Measurements from ENCODE around the gene RGS21.
"Not testable (repeated sequence)": the region's sequence is repeated elsewhere in the genome, so short reads cannot be mapped to it uniquely, and the experiment has no call there.

RGS21 gene, protein sequence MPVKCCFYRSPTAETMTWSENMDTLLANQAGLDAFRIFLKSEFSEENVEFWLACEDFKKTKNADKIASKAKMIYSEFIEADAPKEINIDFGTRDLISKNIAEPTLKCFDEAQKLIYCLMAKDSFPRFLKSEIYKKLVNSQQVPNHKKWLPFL

DNA sequence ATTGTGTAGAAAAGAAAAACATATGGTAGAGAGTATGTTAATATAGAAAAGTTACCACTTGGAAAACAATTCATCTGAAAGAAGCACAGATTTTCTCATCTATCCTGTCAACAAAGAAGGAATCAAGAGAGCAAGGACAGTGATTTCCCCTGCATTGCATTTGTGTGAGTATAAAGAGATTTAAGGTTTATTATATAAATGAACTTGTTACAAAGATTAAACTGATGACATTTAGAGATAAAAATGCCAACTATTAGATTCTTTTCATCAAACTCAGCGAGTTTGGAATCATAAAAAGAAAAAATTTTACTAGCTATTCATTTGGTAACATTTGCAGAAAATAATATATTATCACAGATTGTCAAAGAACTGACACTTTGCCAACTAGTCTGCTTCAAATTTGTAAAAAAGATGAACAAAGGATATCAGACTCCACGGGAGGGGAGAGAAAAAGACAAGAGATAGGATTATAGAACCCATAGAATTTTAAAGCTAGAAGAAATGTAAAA, at the start of gene RGS21:
RGS21 (plus strand) TSS at position 51 of the 509 bp plus-strand sequence. CDS start 26,045 bp downstream, outside the sequence.
- no peak for DNase-seq

- DNase-seq = no peak
Observed at GRCh38 chr1:192268468-192269052, 48.2 kb upstream of the RGS21 start.

DNA sequence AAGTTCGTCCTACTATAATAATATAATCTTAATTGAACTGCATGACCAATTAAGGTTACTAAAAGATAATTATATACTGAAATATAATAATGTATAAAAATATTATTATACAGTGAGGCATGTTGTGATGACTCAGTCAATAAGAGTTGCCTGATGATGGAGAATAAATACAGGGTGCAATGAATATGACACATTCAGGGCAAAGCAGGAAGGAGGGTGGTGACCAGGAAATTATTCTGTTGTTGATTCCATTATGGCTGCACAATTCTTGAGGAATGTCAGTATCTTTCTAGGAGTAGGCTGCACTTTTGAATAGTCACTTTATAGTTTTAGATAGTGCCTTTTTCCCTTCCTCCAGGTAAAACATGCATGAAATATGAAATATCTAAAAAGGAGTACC, 46.4 kb upstream of the RGS21 start:
- DNase-seq = no peak

DNA sequence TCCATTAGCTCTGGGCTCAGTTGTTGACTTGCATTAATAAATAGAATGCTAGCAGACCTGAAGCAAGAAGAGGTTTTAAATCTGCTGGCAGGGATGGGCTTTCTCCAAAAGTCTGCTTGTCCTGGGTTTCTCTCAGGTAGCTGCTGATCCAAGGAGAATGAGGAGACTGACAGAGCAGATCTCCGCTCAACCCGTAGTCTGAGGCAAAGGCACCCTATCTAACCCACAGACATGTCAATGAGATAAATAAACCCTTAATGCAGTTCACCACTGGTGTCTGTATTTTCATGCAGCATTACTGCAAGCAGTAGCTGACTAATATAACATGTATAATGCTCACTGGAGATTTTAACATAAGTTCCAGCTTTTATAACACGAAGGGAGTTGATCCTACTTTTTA, 44.1 kb upstream of the RGS21 start:
- DNase-seq = no peak

- no peak for DNase-seq
Observed at GRCh38 chr1:192274588-192274987, 42.2 kb upstream of the RGS21 start.

- DNase-seq = no peak
Observed at GRCh38 chr1:192277635-192278034, 39.2 kb upstream of the RGS21 start.

DNA sequence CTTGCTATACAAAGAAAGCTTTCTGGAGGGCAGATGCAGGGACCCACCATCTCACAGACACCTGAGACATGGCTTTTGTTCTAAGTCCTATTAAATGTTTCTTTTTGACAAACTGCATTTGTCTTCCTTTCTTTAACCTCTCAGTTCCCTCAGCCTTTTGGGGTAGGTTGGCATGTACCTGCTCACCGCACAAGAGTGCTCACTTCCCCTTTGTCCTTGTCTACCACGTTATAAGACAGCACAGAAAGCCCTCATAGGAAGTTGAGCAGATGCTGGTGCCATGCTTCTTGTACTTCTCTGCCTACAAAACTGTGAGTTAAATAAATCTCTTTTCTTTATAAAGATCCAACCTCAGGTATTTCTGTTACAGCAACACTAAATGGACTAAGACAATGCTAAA, 31.9 kb upstream of the RGS21 start:
- DNase-seq = no peak

DNA sequence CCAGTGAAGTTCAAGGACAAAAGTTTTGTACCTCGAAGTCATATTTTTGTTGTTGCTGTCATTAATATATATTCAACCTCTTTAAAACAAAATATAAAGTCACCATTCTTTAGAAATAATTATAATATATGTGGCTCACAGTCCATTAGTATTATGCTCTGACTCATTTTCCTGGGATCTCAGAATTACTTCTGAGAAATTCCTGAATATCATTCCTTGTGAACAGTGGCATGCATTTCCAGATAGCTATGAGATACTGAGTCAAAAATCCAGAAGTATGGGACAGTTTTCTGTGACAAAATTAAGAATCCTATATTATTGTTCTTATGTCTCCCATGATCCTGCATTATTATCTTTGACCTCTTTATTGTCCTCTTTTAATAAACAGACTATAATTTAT, 13.8 kb upstream of the RGS21 start:
- DNase-seq = no peak

GRCh38 chr1:192308314-192308713, 8.5 kb upstream of the RGS21 start:
- DNase-seq = not testable (repeated sequence)

DNA sequence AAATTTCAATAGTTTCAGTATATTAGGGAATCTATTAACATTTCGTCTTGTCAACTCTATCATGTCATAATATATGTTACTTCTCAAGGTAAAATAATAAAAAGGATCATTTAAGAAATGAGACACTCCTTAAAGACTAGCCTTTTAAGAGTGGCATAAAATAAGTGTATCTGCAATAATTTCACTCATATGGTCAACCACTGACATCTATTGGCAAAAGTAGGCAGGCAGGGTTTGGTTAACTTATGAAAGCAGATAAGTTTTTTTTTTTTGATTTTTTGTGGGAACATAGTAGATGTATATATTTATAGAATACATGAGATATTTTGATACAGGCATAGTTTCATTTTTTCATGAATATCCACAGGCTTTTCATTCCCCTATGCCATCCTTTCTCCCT, 5.5 kb upstream of the RGS21 start:
- no peak for DNase-seq

GRCh38 chr1:192327997-192328396, 11.2 kb downstream of the RGS21 start:
- DNase-seq = no peak

GRCh38 chr1:192342842-192343241, 26.1 kb downstream of the RGS21 start:
- DNase-seq = no peak

GRCh38 chr1:192343344-192343743, 26.6 kb downstream of the RGS21 start:
- no peak for DNase-seq

- no peak for DNase-seq
Observed at GRCh38 chr1:192349314-192349713, 32.5 kb downstream of the RGS21 start.

DNA sequence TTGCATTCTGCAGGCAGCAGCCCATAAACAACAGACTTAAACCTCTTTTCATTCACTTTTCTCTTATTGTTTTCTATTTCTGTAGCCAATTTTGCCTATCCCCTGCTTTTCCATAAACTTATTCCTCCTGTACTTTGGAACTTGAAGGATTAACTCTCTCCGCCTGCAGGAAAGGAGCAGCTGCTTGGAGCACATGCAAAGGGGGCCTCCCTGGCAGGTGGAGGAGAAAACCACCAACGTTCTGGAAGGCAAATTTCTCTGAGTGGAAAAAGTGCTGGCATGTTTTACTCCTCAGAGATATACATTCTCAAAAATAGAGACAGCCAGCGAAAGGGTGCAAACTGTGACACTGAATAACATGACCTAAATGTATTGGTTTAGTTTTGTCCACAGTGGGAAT, 33.6 kb downstream of the RGS21 start:
- no peak for DNase-seq

- DNase-seq = no peak
Observed at GRCh38 chr1:192351550-192351949, 34.8 kb downstream of the RGS21 start.

DNA sequence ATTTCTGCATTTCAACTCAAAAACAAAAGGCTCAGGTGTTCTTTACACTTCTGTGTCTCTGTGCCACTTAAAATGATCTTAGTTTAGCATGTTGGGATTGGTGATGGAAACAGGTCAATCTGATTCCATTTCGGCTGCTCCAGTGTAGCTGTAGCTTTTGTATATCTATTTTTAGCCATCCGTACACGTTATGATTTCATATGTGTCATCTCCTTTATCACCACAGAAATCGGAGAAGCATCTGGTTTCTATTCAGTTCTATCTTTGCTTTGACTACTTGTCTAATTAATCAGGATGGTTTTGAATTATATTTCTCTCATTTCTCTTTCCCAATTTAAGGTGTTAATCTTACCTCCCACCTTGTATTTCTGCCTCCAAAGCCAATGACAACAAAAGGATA, 41.1 kb downstream of the RGS21 start:
- no peak for DNase-seq

DNA sequence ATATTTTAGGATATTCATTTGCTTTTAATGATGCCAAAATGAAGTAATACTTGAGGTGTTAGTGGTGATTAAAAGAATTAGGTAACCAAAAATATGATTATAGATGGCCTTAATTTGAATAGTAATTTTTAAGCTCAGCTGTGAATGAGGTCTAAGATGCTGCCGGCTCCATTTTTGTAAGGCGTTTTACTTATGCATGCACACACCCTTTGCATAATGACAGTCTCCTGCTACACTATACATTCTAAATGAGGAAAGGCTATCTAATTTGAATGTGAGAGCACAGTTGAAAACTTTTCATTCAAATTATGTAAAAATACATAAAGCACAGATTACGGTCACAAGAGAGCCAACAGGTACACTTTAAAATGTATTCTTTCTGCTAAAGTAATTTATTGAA, 41.6 kb downstream of the RGS21 start:
- no peak for DNase-seq

- no peak for DNase-seq
Observed at GRCh38 chr1:192358822-192359221, 42.0 kb downstream of the RGS21 start.

DNA sequence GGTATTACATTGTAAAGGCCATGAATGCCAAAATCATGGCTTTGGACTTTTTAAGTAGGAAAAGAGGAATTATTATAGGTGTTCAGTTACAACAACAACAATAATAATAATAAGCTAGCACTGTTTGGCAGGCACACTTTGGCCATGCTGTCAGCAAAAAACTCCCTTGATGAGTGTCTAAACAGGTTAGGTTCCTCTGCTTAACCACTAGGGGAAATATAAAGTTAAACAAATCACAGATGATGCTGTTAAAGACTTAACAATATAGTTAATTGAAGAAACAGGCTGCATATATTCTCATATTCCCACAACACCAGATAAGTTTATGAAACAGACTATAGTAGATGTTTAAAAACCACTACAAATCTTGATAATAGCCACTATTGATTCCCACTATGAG, 46.4 kb downstream of the RGS21 start:
- no peak for DNase-seq

DNA sequence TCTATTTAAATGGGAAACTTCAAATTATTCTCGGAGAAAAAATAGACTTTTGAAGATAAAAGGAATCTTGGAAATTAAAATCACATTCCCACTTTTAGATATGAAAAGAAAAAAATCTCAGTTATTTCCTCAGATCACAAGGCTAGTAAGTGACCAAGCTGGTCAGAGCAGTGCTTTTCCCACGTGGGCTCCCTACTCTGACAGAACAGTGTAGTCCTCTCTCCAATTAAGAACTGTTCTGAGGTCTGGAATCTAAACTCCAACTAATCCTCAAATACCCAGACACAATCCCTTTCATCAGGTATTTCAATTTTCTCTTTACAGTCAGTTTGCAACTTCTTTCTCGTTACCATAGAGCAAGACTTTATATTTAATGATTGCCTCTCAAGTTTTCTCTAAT, 50.6 kb downstream of the RGS21 start:
- DNase-seq = no peak

- DNase-seq = no peak
Observed at GRCh38 chr1:192375306-192375705, 58.5 kb downstream of the RGS21 start.

DNA sequence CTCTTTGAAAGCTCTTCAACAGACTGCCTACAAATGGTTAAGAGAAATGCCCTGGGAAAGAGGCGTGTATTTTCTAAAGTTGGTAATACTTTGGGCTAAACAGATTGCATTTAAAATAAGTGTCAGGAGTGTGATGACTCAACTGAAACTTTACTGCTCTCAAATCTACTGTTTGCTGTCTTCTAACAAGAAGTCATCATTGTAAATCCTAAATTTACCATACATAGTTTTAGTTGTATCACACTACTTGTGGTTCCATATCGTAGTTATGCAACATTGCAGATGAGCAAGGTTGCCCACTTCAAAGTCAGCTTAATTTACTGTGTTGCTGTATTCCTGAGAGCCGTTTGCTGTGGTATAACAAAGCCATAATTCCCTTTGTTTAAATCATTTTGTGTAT, 59.6 kb downstream of the RGS21 start:
- DNase-seq = no peak

DNA sequence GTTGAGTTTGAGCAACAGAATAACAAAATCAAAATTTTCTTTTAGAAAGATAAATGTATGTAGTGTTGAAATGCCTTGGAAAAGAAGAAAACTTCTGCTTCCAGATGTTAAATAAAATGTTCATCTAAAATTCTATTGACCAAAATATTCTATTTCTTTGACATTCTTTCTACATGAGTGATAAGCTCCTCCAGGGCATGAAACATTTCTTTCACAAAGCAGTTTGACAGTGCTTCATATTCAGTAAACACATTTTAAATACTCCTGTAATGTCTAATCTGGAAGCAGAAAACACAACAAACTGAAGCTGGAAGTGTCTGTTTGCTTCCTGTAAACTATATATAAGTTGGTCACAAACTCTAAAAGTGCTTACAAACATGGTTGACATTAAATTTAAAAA, 61.5 kb downstream of the RGS21 start:
- no peak for DNase-seq

DNA sequence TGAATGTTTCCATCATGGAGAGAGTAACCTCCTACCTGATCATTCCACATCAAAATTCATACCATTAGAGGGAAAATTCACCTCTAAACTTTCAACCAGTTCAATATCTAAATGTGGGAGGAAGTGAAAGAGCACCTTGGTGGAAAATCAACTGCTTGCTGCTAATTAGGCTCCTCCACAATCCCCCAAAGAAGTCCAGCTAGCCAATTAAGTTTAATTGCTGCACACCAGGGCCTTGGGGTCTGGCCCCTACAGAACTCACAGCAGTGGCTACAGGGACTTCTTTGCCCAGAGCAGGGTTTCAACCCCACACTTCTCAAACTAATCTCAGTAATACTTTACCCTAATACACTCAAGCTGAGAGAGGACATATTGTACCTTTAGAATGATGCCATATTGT, 62.1 kb downstream of the RGS21 start:
- no peak for DNase-seq
